PFSK-1 (cell line): ENCODE results near the gene TET2.

Experiments used
- FOXP2 ChIP-seq: optimal IDR thresholded peaks from 2 replicates; pipeline ENCODE3; 2011; ENCODE audit warnings: borderline replicate concordance, control low read depth, inconsistent platforms; ENCODE audit not compliant: insufficient read depth; ENCODE audit errors: extremely low read length, extremely low read depth
- POLR2AphosphoS5 ChIP-seq: IDR thresholded peaks from 2 replicates; pipeline ENCODE4 v1.6.1; 2012; ENCODE audit warnings: low read depth, mild to moderate bottlenecking, control low read depth, low read length, moderate library complexity
- SIN3A ChIP-seq: IDR thresholded peaks from 2 replicates; pipeline ENCODE4 v1.6.1; 2012; ENCODE audit warnings: mild to moderate bottlenecking, low read length, moderate library complexity, borderline replicate concordance; ENCODE audit not compliant: insufficient read depth
- TAF1 ChIP-seq: IDR thresholded peaks from 2 replicates; pipeline ENCODE4 v1.6.1; 2012; ENCODE audit warnings: low read length, control low read depth, borderline replicate concordance; ENCODE audit not compliant: insufficient read depth
- TF ChIP-seq, protein P1 (sequence below), 2 experiments: IDR thresholded peaks; 2 replicates each; pipeline versions ENCODE4 v1.6.1 to v1.8.0; 2011 to 2012; ENCODE audit warnings: low read depth in 2 of 2, low read length in 2 of 2, control low read depth in 1 of 2, inconsistent platforms in 1 of 2, mild to moderate bottlenecking in 1 of 2, moderate library complexity in 1 of 2; ENCODE audit not compliant: insufficient read depth in 1 of 2

TET2 gene

DNA sequence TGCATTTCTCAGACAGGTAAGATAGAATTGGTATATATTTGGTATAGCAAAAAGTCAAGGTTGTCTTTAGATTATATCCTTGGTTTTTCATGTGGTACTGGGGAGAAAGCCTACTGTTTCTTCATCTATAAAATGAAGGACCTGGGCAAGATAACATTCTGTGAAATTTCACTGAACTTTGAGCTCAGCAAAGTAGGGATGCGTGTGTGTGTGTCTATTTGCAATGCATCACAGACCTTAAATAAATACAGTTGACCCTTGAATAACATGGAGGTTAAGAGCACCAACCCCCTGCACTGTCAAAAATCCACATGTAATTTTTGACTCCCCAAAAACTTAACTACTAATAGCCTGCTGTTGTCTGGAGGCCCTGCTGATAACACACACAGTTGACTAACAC lies 25.2 kb downstream of the TET2 start:
- TF ChIP-seq FOXP2 (no peak), TAF1 (no peak), SIN3A (no peak), POLR2AphosphoS5 (no peak)
- TF ChIP-seq, protein P1, sequence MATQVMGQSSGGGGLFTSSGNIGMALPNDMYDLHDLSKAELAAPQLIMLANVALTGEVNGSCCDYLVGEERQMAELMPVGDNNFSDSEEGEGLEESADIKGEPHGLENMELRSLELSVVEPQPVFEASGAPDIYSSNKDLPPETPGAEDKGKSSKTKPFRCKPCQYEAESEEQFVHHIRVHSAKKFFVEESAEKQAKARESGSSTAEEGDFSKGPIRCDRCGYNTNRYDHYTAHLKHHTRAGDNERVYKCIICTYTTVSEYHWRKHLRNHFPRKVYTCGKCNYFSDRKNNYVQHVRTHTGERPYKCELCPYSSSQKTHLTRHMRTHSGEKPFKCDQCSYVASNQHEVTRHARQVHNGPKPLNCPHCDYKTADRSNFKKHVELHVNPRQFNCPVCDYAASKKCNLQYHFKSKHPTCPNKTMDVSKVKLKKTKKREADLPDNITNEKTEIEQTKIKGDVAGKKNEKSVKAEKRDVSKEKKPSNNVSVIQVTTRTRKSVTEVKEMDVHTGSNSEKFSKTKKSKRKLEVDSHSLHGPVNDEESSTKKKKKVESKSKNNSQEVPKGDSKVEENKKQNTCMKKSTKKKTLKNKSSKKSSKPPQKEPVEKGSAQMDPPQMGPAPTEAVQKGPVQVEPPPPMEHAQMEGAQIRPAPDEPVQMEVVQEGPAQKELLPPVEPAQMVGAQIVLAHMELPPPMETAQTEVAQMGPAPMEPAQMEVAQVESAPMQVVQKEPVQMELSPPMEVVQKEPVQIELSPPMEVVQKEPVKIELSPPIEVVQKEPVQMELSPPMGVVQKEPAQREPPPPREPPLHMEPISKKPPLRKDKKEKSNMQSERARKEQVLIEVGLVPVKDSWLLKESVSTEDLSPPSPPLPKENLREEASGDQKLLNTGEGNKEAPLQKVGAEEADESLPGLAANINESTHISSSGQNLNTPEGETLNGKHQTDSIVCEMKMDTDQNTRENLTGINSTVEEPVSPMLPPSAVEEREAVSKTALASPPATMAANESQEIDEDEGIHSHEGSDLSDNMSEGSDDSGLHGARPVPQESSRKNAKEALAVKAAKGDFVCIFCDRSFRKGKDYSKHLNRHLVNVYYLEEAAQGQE (IDR thresholded peaks at IDR 0.05; ENCODE audit: insufficient read depth in 1 of 2, low read depth in 2 of 2, low read length in 2 of 2) = no peak

DNA sequence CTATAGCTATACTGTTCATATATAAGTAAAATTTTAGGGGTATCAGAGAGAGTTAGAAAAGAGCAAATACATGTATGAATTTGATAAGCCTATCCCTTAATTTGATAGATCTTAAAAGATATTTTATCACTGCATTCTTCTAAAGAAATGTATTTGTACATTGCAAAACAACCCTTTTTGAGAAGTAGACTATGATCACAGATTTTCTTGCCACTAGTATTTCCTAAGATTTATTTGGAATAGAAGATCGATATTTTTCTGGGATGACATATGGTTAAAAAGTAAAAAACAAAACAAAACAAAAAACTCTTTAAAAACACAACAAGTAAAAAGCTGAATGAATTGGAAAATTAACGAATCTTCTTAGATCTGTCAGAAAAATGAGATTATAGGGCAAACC lies 27.4 kb downstream of the TET2 start:
- no peak for TF ChIP-seq SIN3A
- TF ChIP-seq, protein P1 (IDR thresholded peaks at IDR 0.05; ENCODE audit: insufficient read depth in 1 of 2, low read depth in 2 of 2, low read length in 2 of 2) = no peak

GRCh38 chr4:105179539-105180401 lies 33.1 kb downstream of the TET2 start:
- TF ChIP-seq TAF1 (no peak), FOXP2 (no peak), SIN3A (no peak), POLR2AphosphoS5 (no peak)
- TF ChIP-seq, protein P1 (IDR thresholded peaks at IDR 0.05; ENCODE audit: insufficient read depth in 1 of 2, low read depth in 2 of 2, low read length in 2 of 2) = no peak

- TF ChIP-seq FOXP2 = no peak
- TF ChIP-seq, protein P1 (IDR thresholded peaks at IDR 0.05; ENCODE audit: insufficient read depth in 1 of 2, low read depth in 2 of 2, low read length in 2 of 2) = no peak
- no peak for TF ChIP-seq TAF1
- TF ChIP-seq POLR2AphosphoS5 = no peak
- no peak for TF ChIP-seq SIN3A
Observed at GRCh38 chr4:105181259-105181658, 34.6 kb downstream of the TET2 start.

- TF ChIP-seq POLR2AphosphoS5 = no peak
Observed at GRCh38 chr4:105182211-105182610, 35.5 kb downstream of the TET2 start.
